Measurements from ENCODE around the gene SMYD3. TPM values are rescaled to one million over a fixed set of nuclear protein-coding genes. Genes with fewer than 3 reads are reported as not detected.

The SMYD3 gene
- total and polyA plus RNA-seq, 2 donors (not counting 1 experiment from before 2014, with no cell fraction given), result 9.7 to 37.2 TPM

DNA sequence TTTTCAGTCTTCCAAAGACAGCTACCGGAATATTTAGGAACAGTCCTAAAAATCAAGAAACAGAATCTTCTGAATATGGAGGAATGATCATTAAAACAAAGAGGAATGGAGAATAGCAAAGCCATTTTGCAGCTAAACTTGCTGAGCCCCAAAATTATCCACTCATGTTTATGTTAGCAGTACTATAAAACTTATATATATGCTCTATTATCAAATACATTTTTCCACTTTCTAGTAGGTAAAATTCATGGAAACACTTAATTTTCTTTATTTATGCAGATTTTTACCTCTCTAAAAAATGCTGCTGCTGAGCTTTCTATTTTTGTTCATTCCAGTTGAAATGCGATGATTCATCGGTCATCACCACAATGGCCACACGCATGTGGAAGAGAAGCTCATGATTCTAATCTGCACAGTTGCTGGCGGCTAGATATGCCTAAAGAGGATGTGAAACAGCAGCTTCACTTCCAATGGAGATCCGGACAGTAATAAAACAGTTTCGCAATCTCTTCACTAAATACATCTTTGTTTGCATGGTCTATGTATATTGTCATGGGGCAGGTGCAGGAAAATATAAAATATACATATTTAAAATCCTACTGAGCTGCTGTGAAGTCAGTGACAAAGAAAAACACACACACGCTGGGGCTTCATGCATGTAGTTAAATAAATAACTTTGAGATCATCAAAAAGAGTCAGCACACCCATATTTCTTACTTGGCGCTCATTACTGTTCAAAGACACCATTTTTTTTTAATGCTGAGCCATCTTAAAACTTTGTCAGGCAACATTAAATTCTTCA, 292.2 kb downstream of the SMYD3 start:
- H3K27ac Mint-ChIP-seq, result no peak overlapping the region
- Histone ChIP-seq H2AFZ (ENCODE audit: insufficient read depth, low read depth, low read length, poor library complexity, severe bottlenecking) (no peak overlapping the region), H3K79me2 (ENCODE audit: control insufficient read depth, insufficient read depth, low read length) (no peaks in the 10 kb centered on the region), H3K4me1 (ENCODE audit: control insufficient read depth in 2 of 2, insufficient read depth in 2 of 2, low read length in 2 of 2) (peaks cover 0 to 5% of the 10 kb centered on the region in 2 donors), H3K27ac (ENCODE audit: low read length in 2 of 2) (no peak overlapping the region), H3K27me3 (replicated peaks in 1 of 4; ENCODE audit: control extremely low read depth in 1 of 4, control insufficient read depth in 3 of 4, insufficient read depth in 4 of 4, low read length in 3 of 4) (no peaks in the 10 kb centered on the region), H4K20me1 (ENCODE audit: control insufficient read depth, insufficient read depth, low read length, poor library complexity, severe bottlenecking) (no peaks in the 10 kb centered on the region), H3K9ac (ENCODE audit: low read length) (no peak overlapping the region), H3K4me2 (replicated peaks; ENCODE audit: low read depth, low read length, poor library complexity, severe bottlenecking) (peak overlapping the region; percentile 32), H3K4me3 (ENCODE audit: control extremely low read depth in 1 of 5, extremely low read depth in 1 of 5, insufficient read depth in 1 of 5, low read depth in 2 of 5, low read length in 4 of 5) (no peak overlapping the region), H3K9me3 (ENCODE audit: control extremely low read depth in 1 of 3, control insufficient read depth in 2 of 3, insufficient read depth in 1 of 3, low read length in 2 of 3) (peaks cover 0 to 7% (median 1%) of the 10 kb centered on the region in 3 donors), H3K36me3 (replicated peaks in 1 of 2; ENCODE audit: control extremely low read depth in 1 of 2, control insufficient read depth in 1 of 2, extremely low read depth in 1 of 2, insufficient read depth in 2 of 2, low read length in 1 of 2) (no peaks in the 10 kb centered on the region)
- H3K4me3 Mint-ChIP-seq, result no peak overlapping the region
- ATAC-seq (ENCODE audit: low read depth) (peak; percentile 65), DNase-seq (peak; percentile 18)
- ChIA-PET CTCF (interaction anchor here (0.7 kb wide), 1 partner anchor 99 kb away, joined by 3 read pairs; no protein-coding TSS in a partner anchor), POLR2A (no interaction called here)
- no peak for TF ChIP-seq EZH2 (IDR thresholded peaks at IDR 0.05; ENCODE audit: borderline replicate concordance, insufficient read depth, low read depth, low read length, poor library complexity, severe bottlenecking)
- TF ChIP-seq, protein P1, sequence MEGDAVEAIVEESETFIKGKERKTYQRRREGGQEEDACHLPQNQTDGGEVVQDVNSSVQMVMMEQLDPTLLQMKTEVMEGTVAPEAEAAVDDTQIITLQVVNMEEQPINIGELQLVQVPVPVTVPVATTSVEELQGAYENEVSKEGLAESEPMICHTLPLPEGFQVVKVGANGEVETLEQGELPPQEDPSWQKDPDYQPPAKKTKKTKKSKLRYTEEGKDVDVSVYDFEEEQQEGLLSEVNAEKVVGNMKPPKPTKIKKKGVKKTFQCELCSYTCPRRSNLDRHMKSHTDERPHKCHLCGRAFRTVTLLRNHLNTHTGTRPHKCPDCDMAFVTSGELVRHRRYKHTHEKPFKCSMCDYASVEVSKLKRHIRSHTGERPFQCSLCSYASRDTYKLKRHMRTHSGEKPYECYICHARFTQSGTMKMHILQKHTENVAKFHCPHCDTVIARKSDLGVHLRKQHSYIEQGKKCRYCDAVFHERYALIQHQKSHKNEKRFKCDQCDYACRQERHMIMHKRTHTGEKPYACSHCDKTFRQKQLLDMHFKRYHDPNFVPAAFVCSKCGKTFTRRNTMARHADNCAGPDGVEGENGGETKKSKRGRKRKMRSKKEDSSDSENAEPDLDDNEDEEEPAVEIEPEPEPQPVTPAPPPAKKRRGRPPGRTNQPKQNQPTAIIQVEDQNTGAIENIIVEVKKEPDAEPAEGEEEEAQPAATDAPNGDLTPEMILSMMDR (IDR thresholded peaks at IDR 0.05), result no peak
- intact Hi-C loops (cut with micrococcal nuclease), result no loop called here
- no peaks in the 10 kb centered on the region for H3K27me3 Mint-ChIP-seq
- H3K9me3 Mint-ChIP-seq (ENCODE audit: insufficient read depth), result no peaks in the 10 kb centered on the region
- WGBS (ENCODE audit: insufficient coverage), result 11% methylated on average over 4 of the region's 9 CpGs
- H3K4me1 Mint-ChIP-seq, result peaks cover 10% of the 10 kb centered on the region

DNA sequence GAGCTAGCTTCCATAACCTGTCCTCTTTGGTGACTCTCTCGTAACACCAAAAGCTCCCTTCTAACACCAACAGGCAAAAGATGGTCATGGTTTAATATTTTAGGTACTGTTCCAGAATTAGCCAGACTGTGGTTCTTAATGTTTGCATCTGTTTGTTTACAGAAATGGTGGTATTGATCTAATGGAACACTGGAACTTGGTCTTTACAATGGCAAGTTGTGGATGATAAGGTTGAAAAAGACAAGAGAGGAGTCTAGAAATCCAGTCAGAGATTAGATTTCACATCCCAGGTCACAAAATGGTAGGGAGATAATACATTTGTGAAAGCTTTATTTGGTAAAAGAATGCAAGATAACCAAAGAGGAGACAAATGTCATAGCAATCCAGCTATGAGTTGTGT, 293.1 kb downstream of the SMYD3 start:
- WGBS (ENCODE audit: insufficient coverage), result no CpG with 5 or more reads among the region's 1 CpG
- no peak for ATAC-seq (ENCODE audit: low read depth)
- Histone ChIP-seq H3K79me2 (ENCODE audit: control insufficient read depth, insufficient read depth, low read length) (no peaks in the 10 kb centered on the region), H3K36me3 (replicated peaks in 1 of 2; ENCODE audit: control extremely low read depth in 1 of 2, control insufficient read depth in 1 of 2, extremely low read depth in 1 of 2, insufficient read depth in 2 of 2, low read length in 1 of 2) (no peaks in the 10 kb centered on the region), H3K9me3 (ENCODE audit: control extremely low read depth in 1 of 3, control insufficient read depth in 2 of 3, insufficient read depth in 1 of 3, low read length in 2 of 3) (peaks cover 0 to 1% (median 0%) of the 10 kb centered on the region in 3 donors), H2AFZ (ENCODE audit: insufficient read depth, low read depth, low read length, poor library complexity, severe bottlenecking) (no peak overlapping the region), H3K9ac (ENCODE audit: low read length) (no peak overlapping the region), H3K4me3 (ENCODE audit: control extremely low read depth in 1 of 5, extremely low read depth in 1 of 5, insufficient read depth in 1 of 5, low read depth in 2 of 5, low read length in 4 of 5) (no peak overlapping the region), H3K4me2 (replicated peaks; ENCODE audit: low read depth, low read length, poor library complexity, severe bottlenecking) (no peak overlapping the region), H3K4me1 (ENCODE audit: control insufficient read depth in 2 of 2, insufficient read depth in 2 of 2, low read length in 2 of 2) (peaks cover 0 to 5% of the 10 kb centered on the region in 2 donors), H3K27me3 (replicated peaks in 1 of 4; ENCODE audit: control extremely low read depth in 1 of 4, control insufficient read depth in 3 of 4, insufficient read depth in 4 of 4, low read length in 3 of 4) (no peaks in the 10 kb centered on the region), H4K20me1 (ENCODE audit: control insufficient read depth, insufficient read depth, low read length, poor library complexity, severe bottlenecking) (no peaks in the 10 kb centered on the region), H3K27ac (ENCODE audit: low read length in 2 of 2) (no peak overlapping the region)
- CTCF ChIA-PET, result interaction anchor here (0.7 kb wide), 1 partner anchor 98 kb away, joined by 3 read pairs; no protein-coding TSS in a partner anchor
- H3K27me3 Mint-ChIP-seq, result no peaks in the 10 kb centered on the region
- peaks cover 6% of the 10 kb centered on the region for H3K4me1 Mint-ChIP-seq
- TF ChIP-seq EZH2 (IDR thresholded peaks at IDR 0.05; ENCODE audit: borderline replicate concordance, insufficient read depth, low read depth, low read length, poor library complexity, severe bottlenecking), result no peak
- TF ChIP-seq, protein P1 (IDR thresholded peaks at IDR 0.05), result no peak
- POLR2A ChIA-PET, result no interaction called here
- no peak for DNase-seq
- no peaks in the 10 kb centered on the region for H3K9me3 Mint-ChIP-seq (ENCODE audit: insufficient read depth)
- H3K27ac Mint-ChIP-seq, result no peak overlapping the region
- intact Hi-C loops (cut with micrococcal nuclease), result no loop called here
- no peak overlapping the region for H3K4me3 Mint-ChIP-seq
